Embryonic facial prominence (tissue), 1 donor: ENCODE data around the gene INPP5A.

ENCODE experiments used
- DNase-seq: peaks from one replicate; pipeline ENCODE4 v3.0.0-alpha.2; 2016; ENCODE audit errors: extremely low spot score

The INPP5A gene

GRCh38 chr10:132722394-132723329 is 185.1 kb downstream of the INPP5A start:
- no peak for DNase-seq

- no peak for DNase-seq
These were observed 185.9 kb downstream of the INPP5A start for GRCh38 chr10:132723330-132723970.

- DNase-seq: no peak
These were observed 186.9 kb downstream of the INPP5A start for GRCh38 chr10:132724446-132724845.

GRCh38 chr10:132725202-132725601 is 187.6 kb downstream of the INPP5A start:
- no peak for DNase-seq

- no peak for DNase-seq
These were observed 188.6 kb downstream of the INPP5A start for GRCh38 chr10:132726194-132726593.

- DNase-seq: no peak
These were observed 189.4 kb downstream of the INPP5A start for GRCh38 chr10:132726951-132727350.

GRCh38 chr10:132727411-132727810 is 189.8 kb downstream of the INPP5A start:
- no peak for DNase-seq

GRCh38 chr10:132728321-132728720 is 190.7 kb downstream of the INPP5A start:
- DNase-seq: no peak

GRCh38 chr10:132728741-132729140 is 191.2 kb downstream of the INPP5A start:
- no peak for DNase-seq

GRCh38 chr10:132729810-132730572 is 192.4 kb downstream of the INPP5A start:
- no peak for DNase-seq

GRCh38 chr10:132730573-132730953 is 193.0 kb downstream of the INPP5A start:
- no peak for DNase-seq

- DNase-seq: no peak
These were observed 194.9 kb downstream of the INPP5A start for GRCh38 chr10:132732518-132732917.

- no peak for DNase-seq
These were observed 196.3 kb downstream of the INPP5A start for GRCh38 chr10:132733926-132734325.

- no peak for DNase-seq
These were observed 197.8 kb downstream of the INPP5A start for GRCh38 chr10:132735341-132735775.

GRCh38 chr10:132735923-132736391 is 198.4 kb downstream of the INPP5A start:
- no peak for DNase-seq

GRCh38 chr10:132737390-132738048 is 199.9 kb downstream of the INPP5A start:
- DNase-seq: no peak

- no peak for DNase-seq
These were observed 201.1 kb downstream of the INPP5A start for GRCh38 chr10:132738454-132739224.

- DNase-seq: no peak
These were observed 201.6 kb downstream of the INPP5A start for GRCh38 chr10:132739225-132739613.

- no peak for DNase-seq
These were observed 203.0 kb downstream of the INPP5A start for GRCh38 chr10:132740588-132740987.

GRCh38 chr10:132742167-132742836 is 204.7 kb downstream of the INPP5A start:
- DNase-seq: no peak
